Choroid plexus epithelial cell (primary cell): Measurements from ENCODE around the gene SPINK4.

Experiments
- DNase-seq: peaks from one replicate; pipeline ENCODE4 v3.0.0-alpha.2; 2010; ENCODE audit warnings: low read depth
- H3K4me3 ChIP-seq: 2 replicates; pipeline ENCODE4 v1.5.1; 2011; ENCODE audit warnings: low read depth, mild to moderate bottlenecking, control low read depth, low read length, moderate library complexity
- TF ChIP-seq, protein P1 (sequence below): conservative IDR thresholded peaks from 2 replicates; pipeline ENCODE4 v1.5.1; 2011; ENCODE audit warnings: low read depth, mild to moderate bottlenecking, control low read depth, inconsistent platforms, low read length, moderate library complexity

The SPINK4 gene

DNA sequence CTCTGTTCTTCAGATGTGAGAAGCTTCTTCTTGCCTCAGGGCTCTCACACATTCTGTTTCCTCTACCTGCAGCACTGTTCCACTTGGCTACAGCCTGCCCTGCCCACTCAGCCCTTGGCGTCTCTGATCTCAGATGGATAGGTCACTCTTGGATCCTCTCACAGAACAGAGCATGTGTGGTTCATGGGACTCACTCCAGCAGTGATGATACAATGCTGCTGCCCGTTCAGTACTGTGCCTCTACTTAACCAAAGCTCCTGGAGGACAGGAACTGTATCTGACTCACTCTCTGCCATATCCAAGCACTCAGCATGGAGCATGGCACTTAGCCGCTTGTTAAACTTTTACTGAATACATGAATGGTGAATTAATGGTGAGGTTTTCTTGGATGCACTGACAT, 3.4 kb upstream of the SPINK4 start:
- no peak for DNase-seq

DNA sequence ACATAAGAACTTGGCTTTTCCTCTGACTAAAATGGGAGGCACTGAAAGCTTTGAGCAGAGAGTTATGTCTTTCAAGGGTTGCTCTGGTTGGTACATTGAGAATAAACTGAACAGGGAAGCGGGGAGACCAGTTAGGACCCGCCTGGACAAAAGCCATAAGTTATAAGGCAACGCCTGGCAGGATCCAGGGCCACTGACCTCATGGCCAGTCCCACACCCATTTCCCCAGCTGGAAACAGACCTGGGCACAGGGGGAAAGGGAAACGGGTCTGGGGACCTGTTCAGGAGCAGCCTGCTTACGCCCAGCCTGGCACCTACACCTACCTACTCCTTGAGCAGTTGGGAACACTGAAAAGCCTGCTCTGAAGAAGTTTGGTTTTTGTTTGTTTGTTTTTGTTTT, 1.3 kb downstream of the SPINK4 start:
- TF ChIP-seq, protein P1, sequence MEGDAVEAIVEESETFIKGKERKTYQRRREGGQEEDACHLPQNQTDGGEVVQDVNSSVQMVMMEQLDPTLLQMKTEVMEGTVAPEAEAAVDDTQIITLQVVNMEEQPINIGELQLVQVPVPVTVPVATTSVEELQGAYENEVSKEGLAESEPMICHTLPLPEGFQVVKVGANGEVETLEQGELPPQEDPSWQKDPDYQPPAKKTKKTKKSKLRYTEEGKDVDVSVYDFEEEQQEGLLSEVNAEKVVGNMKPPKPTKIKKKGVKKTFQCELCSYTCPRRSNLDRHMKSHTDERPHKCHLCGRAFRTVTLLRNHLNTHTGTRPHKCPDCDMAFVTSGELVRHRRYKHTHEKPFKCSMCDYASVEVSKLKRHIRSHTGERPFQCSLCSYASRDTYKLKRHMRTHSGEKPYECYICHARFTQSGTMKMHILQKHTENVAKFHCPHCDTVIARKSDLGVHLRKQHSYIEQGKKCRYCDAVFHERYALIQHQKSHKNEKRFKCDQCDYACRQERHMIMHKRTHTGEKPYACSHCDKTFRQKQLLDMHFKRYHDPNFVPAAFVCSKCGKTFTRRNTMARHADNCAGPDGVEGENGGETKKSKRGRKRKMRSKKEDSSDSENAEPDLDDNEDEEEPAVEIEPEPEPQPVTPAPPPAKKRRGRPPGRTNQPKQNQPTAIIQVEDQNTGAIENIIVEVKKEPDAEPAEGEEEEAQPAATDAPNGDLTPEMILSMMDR = no peak
- DNase-seq = no peak
- H3K4me3 ChIP-seq = no peak overlapping the region

More for the DNA sequence above, 3.4 kb upstream of the SPINK4 start:
- no peak overlapping the region for H3K4me3 ChIP-seq
- TF ChIP-seq, protein P1 = no peak

DNA sequence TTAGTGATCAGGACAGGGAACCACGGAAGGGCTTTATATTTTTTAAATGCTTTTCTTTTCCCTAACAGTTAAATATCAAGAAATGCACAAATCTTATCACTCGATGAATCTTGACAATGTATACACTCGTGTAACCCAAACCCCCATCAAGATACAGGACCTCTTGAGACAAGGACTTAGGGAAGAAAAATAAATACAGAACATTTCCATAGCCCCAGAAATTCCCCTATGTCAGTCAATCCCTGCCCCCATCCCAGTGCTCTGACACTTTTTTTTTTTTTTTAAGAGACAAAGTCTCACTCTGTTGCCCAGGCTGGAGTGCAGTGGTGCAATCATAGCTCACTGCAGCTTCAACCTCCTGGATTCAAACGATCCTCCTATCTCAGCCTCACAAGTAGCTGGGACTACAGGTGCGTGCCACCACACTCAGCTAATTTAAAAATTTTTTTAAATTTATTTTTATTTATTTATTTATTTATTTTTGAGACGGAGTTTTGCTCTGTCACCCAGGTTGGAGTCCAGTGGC, 2.7 kb downstream of the SPINK4 start:
- no peak overlapping the region for H3K4me3 ChIP-seq
- TF ChIP-seq, protein P1 = no peak
- no peak for DNase-seq

DNA sequence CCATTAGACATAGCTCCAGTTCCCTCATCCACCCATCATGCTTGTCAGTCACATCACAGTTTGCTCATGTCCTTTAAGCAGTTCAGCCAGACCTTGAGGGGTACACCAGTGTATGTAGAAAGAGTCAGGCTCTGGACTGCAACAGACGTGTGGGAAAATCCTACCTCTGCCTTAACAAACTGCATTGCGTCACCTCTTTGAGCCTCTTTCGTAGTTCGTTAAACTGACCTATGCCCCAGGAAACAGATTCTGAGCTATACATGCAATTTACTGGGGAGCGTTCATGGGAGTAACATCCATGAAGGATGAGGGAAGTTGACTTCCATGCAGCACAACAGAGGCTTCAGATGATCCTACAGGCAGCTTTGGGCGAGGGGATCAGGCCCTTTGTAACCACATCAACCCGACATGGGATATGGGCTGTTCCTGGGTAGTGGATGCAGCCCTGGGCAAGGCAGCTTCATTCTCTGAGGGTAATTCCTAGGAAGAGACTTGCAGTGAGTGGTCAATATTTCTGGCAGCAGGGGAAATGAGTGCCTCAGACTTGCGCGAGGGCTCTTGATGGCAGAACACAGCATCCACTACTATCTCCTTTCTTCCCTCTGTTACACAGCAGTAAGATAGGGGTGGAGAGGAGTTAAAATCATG, 4.3 kb downstream of the SPINK4 start:
- no peak overlapping the region for H3K4me3 ChIP-seq
- DNase-seq = no peak
- TF ChIP-seq, protein P1 = no peak

DNA sequence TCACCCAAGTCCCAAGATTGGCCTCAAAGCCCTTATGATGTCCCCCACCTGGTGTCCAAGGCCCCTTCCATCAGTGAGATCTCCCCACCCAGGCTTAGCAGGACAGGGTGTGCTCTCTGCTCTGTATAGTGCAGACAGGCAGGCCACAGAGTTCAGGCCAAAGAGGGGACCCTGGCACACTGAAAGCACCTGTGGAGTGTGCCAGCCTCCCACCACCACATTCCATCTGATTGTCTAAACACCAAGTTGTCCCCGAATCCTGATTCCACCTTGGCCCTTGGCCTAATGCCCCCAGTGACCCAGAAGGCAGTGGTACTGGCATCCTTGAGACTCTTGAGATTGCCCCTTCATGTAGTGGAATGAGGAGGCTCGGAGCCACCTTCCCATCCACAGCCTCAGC, 5.4 kb downstream of the SPINK4 start:
- TF ChIP-seq, protein P1 = no peak
- H3K4me3 ChIP-seq = no peak overlapping the region
- no peak for DNase-seq

DNA sequence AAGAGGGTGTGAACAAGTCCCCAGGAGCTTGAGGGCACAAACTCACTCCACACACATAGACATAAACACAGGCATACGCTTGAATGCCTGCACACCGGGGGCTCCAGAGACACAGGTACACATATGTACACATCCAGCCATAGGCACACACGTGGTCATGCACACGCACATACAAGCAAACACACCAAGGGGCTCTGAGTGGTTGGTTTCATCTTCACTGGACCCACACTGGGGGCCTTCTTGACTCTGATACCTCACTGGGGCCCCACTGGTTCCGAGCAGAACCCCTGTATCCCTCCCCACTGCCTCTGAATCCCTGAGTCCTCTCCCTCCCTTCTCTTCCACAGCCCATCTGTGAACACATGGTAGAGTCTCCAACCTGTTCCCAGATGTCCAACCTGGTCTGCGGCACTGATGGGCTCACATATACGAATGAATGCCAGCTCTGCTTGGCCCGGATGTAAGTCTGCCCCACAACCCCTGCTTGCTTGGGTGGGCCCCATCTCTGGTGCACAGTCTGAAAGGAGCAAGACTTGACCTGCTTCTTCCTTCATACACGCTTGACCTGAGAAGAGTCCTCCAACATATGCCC, 6.4 kb downstream of the SPINK4 start:
- no peak for DNase-seq
- TF ChIP-seq, protein P1 = no peak
- H3K4me3 ChIP-seq = no peak overlapping the region

DNA sequence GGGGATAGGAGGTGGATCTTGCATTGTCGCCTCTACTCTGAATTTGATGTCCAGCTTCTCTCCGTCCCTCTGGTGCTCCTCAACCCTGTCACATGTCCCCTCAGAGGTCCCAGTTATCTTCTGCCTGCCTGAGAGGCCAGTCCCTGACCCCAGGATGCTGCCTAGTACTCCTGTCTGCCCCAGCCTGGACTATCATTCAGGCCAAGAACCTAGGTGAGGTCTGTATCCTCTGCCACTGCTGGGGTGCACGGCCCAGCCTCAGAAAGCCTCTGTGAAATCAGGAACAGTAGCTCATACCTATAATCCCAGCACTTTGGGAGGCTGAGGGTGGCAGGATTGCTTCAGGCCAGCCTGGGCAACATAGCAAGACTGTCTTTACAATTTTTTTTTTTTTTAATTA, 8.6 kb downstream of the SPINK4 start:
- no peak overlapping the region for H3K4me3 ChIP-seq
- DNase-seq = no peak
- TF ChIP-seq, protein P1 = no peak
